Natural killer cell (primary cell): ENCODE data around the gene DGKQ. TPM values are rescaled to one million over a fixed set of nuclear protein-coding genes. Genes with fewer than 3 reads are reported as not detected.

Source experiments
- ATAC-seq, 3 donors: fragments of 150-1000 bp in 2 of 3; fragments of 200-7000 bp in 1 of 3; cut with Tn5 transposase; 1 replicate in 1 of 3; 2 replicates in 2 of 3; pipeline ENCODE4 v1.10.0; 2021; ENCODE audit warnings: mild to moderate bottlenecking in 2 of 3, moderate library complexity in 2 of 3
- DNase-seq, 2 donors: peaks; one replicate each; pipeline versions ENCODE4 v3.0.0 to v3.0.0-alpha.2; 2013 to 2021; ENCODE audit warnings: mixed read lengths in 1 of 2
- H3K27ac ChIP-seq: one replicate; pipeline ENCODE4 v1.5.1; 2013; ENCODE audit warnings: mild to moderate bottlenecking, low read length
- H3K27me3 ChIP-seq: one replicate; pipeline ENCODE4 v1.6.1; 2013; ENCODE audit warnings: low read length; ENCODE audit not compliant: control insufficient read depth, insufficient read depth
- H3K36me3 ChIP-seq: one replicate; pipeline ENCODE4 v1.6.1; 2013; ENCODE audit warnings: low read length; ENCODE audit not compliant: control insufficient read depth, insufficient read depth
- H3K4me1 ChIP-seq: one replicate; pipeline ENCODE4 v1.6.1; 2013; ENCODE audit warnings: low read length; ENCODE audit not compliant: control insufficient read depth, insufficient read depth
- H3K4me3 ChIP-seq: one replicate; pipeline ENCODE4 v1.5.1; 2013; ENCODE audit warnings: low read length
- H3K9me3 ChIP-seq: one replicate; pipeline ENCODE4 v1.6.1; 2013; ENCODE audit warnings: low read length; ENCODE audit not compliant: control insufficient read depth, insufficient read depth
- H3K27ac Mint-ChIP-seq, 2 donors: one replicate each; pipeline ENCODE4 v1.8.0; 2022; ENCODE audit warnings: mild to moderate bottlenecking in 2 of 2, mixed read lengths in 2 of 2, moderate library complexity in 1 of 2
- H3K27me3 Mint-ChIP-seq, 2 donors: one replicate each; pipeline ENCODE4 v1.8.0; 2022; ENCODE audit warnings: low read depth in 2 of 2, mixed read lengths in 2 of 2
- H3K36me3 Mint-ChIP-seq: one replicate; pipeline ENCODE4 v1.8.0; 2022; ENCODE audit warnings: mixed read lengths
- H3K4me1 Mint-ChIP-seq, 2 donors: one replicate each; pipeline ENCODE4 v1.8.0; 2022; ENCODE audit warnings: mixed read lengths in 2 of 2
- H3K4me3 Mint-ChIP-seq: one replicate; pipeline ENCODE4 v1.8.0; 2022; ENCODE audit warnings: mild to moderate bottlenecking, moderate library complexity, mixed read lengths
- H3K9me3 Mint-ChIP-seq, 2 donors: one replicate each; pipeline ENCODE4 v1.8.0; 2022; ENCODE audit warnings: mixed read lengths in 2 of 2
- CTCF ChIP-seq: fragments of 200-600 bp; IDR thresholded peaks from one replicate; pipeline ENCODE4 v1.8.0; 2022; ENCODE audit warnings: antibody characterized with exemption
- WGBS: methylation state at CpG from one replicate; pipeline ENCODE4 v1.1.7; 2013; ENCODE audit warnings: missing lambda C conversion rate; ENCODE audit not compliant: insufficient coverage; 5-methylcytosine and 5-hydroxymethylcytosine counted together
- intact Hi-C: fragments of 100-400 bp; cut with micrococcal nuclease; formaldehyde crosslinking; loops from one replicate; pipeline ENCODE4 v1.14.2; 2022
- total RNA-seq, 4 donors: library from RNA; stranded (reverse); fragments of 120-200 nt in 1 of 4; gene quantifications; one replicate each; pipeline versions ENCODE4 v1.2.3 to v1.2.4, GENCODE V29; 2013 to 2022

DGKQ gene
- total RNA-seq, 3 donors from 2014 or later (not counting 1 experiment from before 2014, with no cell fraction given), result 64.2 to 79.5 (median 65.2) TPM

GRCh38 chr4:1002131-1002630 is 28.8 kb upstream of the DGKQ start:
- Histone ChIP-seq H3K4me1 (peaks cover 7% of the 10 kb centered on the region), H3K9me3 (no peaks in the 10 kb centered on the region), H3K27ac (no peak overlapping the region), H3K27me3 (peaks cover 34% of the 10 kb centered on the region), H3K36me3 (no peaks in the 10 kb centered on the region), H3K4me3 (no peak overlapping the region)
- H3K27ac Mint-ChIP-seq, result no peak overlapping the region
- ATAC-seq, result peak; percentile 11 to 77 (median 66)
- no peak for DNase-seq
- intact Hi-C loops, result loop anchor here (10.0 kb wide), 1 partner anchor 353 kb away; no protein-coding TSS in a partner anchor
- no peak for TF ChIP-seq CTCF
- no peak overlapping the region for H3K4me3 Mint-ChIP-seq
- 4% methylated on average over 54 of the region's 54 CpGs for WGBS
- no peaks in the 10 kb centered on the region for H3K9me3 Mint-ChIP-seq
- H3K4me1 Mint-ChIP-seq, result peaks cover 0 to 6% of the 10 kb centered on the region in 2 donors
- H3K27me3 Mint-ChIP-seq, result peaks cover 16 to 27% of the 10 kb centered on the region in 2 donors
- no peaks in the 10 kb centered on the region for H3K36me3 Mint-ChIP-seq

GRCh38 chr4:1001561-1002130 is 28.3 kb upstream of the DGKQ start:
- H3K9me3 Mint-ChIP-seq, result no peaks in the 10 kb centered on the region
- no peak for DNase-seq

GRCh38 chr4:1000686-1001260 is 27.4 kb upstream of the DGKQ start:
- peaks cover 0 to 10% of the 10 kb centered on the region in 2 donors for H3K4me1 Mint-ChIP-seq
- Histone ChIP-seq H3K36me3 (no peaks in the 10 kb centered on the region), H3K9me3 (no peaks in the 10 kb centered on the region), H3K4me1 (peaks cover 11% of the 10 kb centered on the region), H3K27me3 (peaks cover 41% of the 10 kb centered on the region), H3K4me3 (no peak overlapping the region), H3K27ac (no peak overlapping the region)
- no peaks in the 10 kb centered on the region for H3K9me3 Mint-ChIP-seq
- no peak for ATAC-seq
- H3K4me3 Mint-ChIP-seq, result no peak overlapping the region
- intact Hi-C loops, result loop anchor here (10.0 kb wide), 1 partner anchor 354 kb away; no protein-coding TSS in a partner anchor
- H3K27me3 Mint-ChIP-seq, result peaks cover 5 to 27% of the 10 kb centered on the region in 2 donors
- WGBS, result 90% methylated on average over 15 of the region's 15 CpGs
- TF ChIP-seq CTCF, result no peak
- no peaks in the 10 kb centered on the region for H3K36me3 Mint-ChIP-seq
- no peak overlapping the region for H3K27ac Mint-ChIP-seq
- DNase-seq, result no peak

More at GRCh38 chr4:1001561-1002130, 28.3 kb upstream of the DGKQ start:
- intact Hi-C loops, result loop anchor here (10.0 kb wide), 1 partner anchor 353 kb away; no protein-coding TSS in a partner anchor
- Mint-ChIP-seq H3K4me3 (no peak overlapping the region), H3K36me3 (no peaks in the 10 kb centered on the region), H3K27ac (no peak overlapping the region), H3K4me1 (peaks cover 0 to 10% of the 10 kb centered on the region in 2 donors), H3K27me3 (peaks cover 11 to 27% of the 10 kb centered on the region in 2 donors)
- no peak overlapping the region for H3K27ac ChIP-seq
- ATAC-seq, result no peak
- H3K4me3 ChIP-seq, result no peak overlapping the region
- H3K36me3 ChIP-seq, result no peaks in the 10 kb centered on the region
- no peaks in the 10 kb centered on the region for H3K9me3 ChIP-seq
- H3K4me1 ChIP-seq, result peaks cover 11% of the 10 kb centered on the region
- WGBS, result 27% methylated on average over 48 of the region's 48 CpGs
- peaks cover 38% of the 10 kb centered on the region for H3K27me3 ChIP-seq
- no peak for TF ChIP-seq CTCF
